MM.1S (cell line): Measurements from ENCODE around the gene LMAN1.

Experiments
- DNase-seq: peaks from one replicate; pipeline ENCODE4 v3.0.0-alpha.2; 2015
- H2AFZ ChIP-seq: fragments of 300-600 bp; sonication (generic); 2 replicates; pipeline ENCODE4 v1.6.0; 2016; ENCODE audit warnings: antibody characterized with exemption, low read length
- H3F3A ChIP-seq: fragments of 300-600 bp; sonication (generic); 2 replicates; pipeline ENCODE4 v1.6.1; 2016; ENCODE audit warnings: mild to moderate bottlenecking, antibody characterized with exemption, low read length, moderate library complexity, mixed read lengths; ENCODE audit not compliant: insufficient read depth
- H3K27ac ChIP-seq: fragments of 300-600 bp; sonication (generic); 2 replicates; pipeline ENCODE4 v1.5.1; 2016; ENCODE audit warnings: mild to moderate bottlenecking, low read length
- H3K27me3 ChIP-seq: fragments of 300-600 bp; sonication (generic); replicated peaks from 2 replicates; pipeline ENCODE4 v1.6.0; 2016; ENCODE audit warnings: low read length; ENCODE audit not compliant: insufficient read depth
- H3K36me3 ChIP-seq: fragments of 300-600 bp; sonication (generic); replicated peaks from 2 replicates; pipeline ENCODE4 v1.6.1; 2016; ENCODE audit warnings: mild to moderate bottlenecking, low read length, mixed read lengths; ENCODE audit not compliant: insufficient read depth
- H3K4me1 ChIP-seq: fragments of 300-600 bp; sonication (generic); 2 replicates; pipeline ENCODE4 v1.6.1; 2016; ENCODE audit warnings: low read length, mixed read lengths
- H3K4me2 ChIP-seq: fragments of 300-600 bp; sonication (generic); 2 replicates; pipeline ENCODE4 v1.6.0; 2016; ENCODE audit warnings: low read depth, low read length
- H3K4me3 ChIP-seq: fragments of 300-600 bp; sonication (generic); 2 replicates; pipeline ENCODE4 v1.5.1; 2016; ENCODE audit warnings: low read length, mixed read lengths
- H3K79me2 ChIP-seq: fragments of 300-600 bp; sonication (generic); 2 replicates; pipeline ENCODE4 v1.6.1; 2016; ENCODE audit warnings: mixed run types, low read length, mixed read lengths
- H3K9ac ChIP-seq: fragments of 300-600 bp; sonication (generic); 2 replicates; pipeline ENCODE4 v1.6.1; 2016; ENCODE audit warnings: low read length, mixed read lengths
- H3K9me2 ChIP-seq: fragments of 300-600 bp; sonication (generic); replicated peaks from 2 replicates; pipeline ENCODE4 v1.6.1; 2016; ENCODE audit warnings: mild to moderate bottlenecking, low read length, mixed read lengths; ENCODE audit not compliant: insufficient read depth
- H3K9me3 ChIP-seq: fragments of 300-600 bp; sonication (generic); replicated peaks from 2 replicates; pipeline ENCODE4 v1.6.1; 2016; ENCODE audit warnings: mild to moderate bottlenecking, low read length, mixed read lengths; ENCODE audit not compliant: insufficient read depth
- H4K20me1 ChIP-seq: fragments of 300-600 bp; sonication (generic); 2 replicates; pipeline ENCODE4 v1.6.1; 2016; ENCODE audit warnings: mild to moderate bottlenecking, low read length, moderate library complexity, mixed read lengths; ENCODE audit not compliant: insufficient read depth
- EZH2 ChIP-seq: fragments of 300-600 bp; sonication (generic); optimal IDR thresholded peaks from 2 replicates; pipeline ENCODE3; 2017; ENCODE audit warnings: low read depth, mild to moderate bottlenecking, antibody characterized with exemption, low read length, mixed read lengths
- EZH2phosphoT487 ChIP-seq: fragments of 300-600 bp; sonication (generic); IDR thresholded peaks from 2 replicates; pipeline ENCODE4 v1.6.1; 2018; ENCODE audit warnings: antibody characterized with exemption, low read length
- TF ChIP-seq, protein P1 (sequence below): fragments of 300-600 bp; sonication (generic); IDR thresholded peaks from 2 replicates; pipeline ENCODE4 v1.5.1; 2016; ENCODE audit warnings: antibody characterized with exemption, low read length, mixed read lengths

Gene LMAN1

DNA sequence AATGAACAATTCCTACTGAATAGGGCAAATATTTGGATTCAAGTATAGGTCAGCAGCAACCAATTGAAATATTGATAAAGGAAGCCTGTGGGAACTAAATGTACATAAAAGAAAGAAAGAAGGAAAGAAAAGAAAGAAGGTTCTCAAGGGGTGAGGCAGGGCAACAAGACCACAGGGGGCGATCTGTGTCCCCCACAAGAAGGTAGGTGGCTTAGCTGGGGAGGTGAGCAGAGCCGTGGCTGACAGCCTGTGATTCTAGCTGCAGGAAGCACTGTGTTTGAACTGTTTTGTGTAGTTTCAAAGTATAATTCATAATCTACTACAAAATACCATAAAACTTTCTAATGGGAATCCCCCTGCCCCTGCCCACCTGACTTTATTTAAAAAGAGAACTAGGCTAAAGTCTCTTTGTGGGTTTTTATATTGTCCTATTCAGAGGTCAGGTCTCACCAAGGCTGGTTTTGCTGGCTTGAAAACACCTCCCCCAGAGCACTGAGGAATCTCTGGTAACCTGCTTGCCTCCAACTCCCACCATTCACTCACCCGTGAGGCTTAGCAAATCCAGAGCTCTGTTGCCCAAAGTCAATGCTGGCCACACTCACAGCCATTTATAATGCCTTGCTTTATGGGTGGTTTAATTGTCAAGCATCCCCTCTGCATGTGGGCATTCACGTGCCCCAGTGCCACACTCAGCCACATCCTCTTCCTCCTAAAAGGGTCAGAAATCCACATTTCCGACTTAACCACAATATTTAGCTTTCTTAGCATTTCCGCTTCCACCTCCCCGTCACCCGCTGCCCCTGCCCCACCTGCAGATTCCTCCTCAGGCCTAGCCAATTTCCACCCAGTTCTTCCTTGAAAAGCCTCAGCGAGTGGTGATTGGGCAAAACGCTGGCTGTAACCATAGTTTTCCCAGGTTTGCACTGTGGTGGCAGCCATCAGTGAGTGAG lies 36.4 kb upstream of the LMAN1 start:
- no peak for TF ChIP-seq EZH2
- TF ChIP-seq, protein P1, sequence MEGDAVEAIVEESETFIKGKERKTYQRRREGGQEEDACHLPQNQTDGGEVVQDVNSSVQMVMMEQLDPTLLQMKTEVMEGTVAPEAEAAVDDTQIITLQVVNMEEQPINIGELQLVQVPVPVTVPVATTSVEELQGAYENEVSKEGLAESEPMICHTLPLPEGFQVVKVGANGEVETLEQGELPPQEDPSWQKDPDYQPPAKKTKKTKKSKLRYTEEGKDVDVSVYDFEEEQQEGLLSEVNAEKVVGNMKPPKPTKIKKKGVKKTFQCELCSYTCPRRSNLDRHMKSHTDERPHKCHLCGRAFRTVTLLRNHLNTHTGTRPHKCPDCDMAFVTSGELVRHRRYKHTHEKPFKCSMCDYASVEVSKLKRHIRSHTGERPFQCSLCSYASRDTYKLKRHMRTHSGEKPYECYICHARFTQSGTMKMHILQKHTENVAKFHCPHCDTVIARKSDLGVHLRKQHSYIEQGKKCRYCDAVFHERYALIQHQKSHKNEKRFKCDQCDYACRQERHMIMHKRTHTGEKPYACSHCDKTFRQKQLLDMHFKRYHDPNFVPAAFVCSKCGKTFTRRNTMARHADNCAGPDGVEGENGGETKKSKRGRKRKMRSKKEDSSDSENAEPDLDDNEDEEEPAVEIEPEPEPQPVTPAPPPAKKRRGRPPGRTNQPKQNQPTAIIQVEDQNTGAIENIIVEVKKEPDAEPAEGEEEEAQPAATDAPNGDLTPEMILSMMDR = no peak
- TF ChIP-seq EZH2phosphoT487 = no peak
- DNase-seq = no peak
- H3K4me1 ChIP-seq = no peaks in the 10 kb centered on the region
- no peaks in the 10 kb centered on the region for H3K36me3 ChIP-seq
- no peaks in the 10 kb centered on the region for H3K9me3 ChIP-seq
- H3K27ac ChIP-seq = no peak overlapping the region
- no peaks in the 10 kb centered on the region for H4K20me1 ChIP-seq
- no peaks in the 10 kb centered on the region for H3K79me2 ChIP-seq
- H3K4me2 ChIP-seq = no peak overlapping the region
- no peaks in the 10 kb centered on the region for H3K9me2 ChIP-seq
- H3F3A ChIP-seq = no peaks in the 10 kb centered on the region
- H3K9ac ChIP-seq = no peak overlapping the region
- no peaks in the 10 kb centered on the region for H3K27me3 ChIP-seq
- H3K4me3 ChIP-seq = no peak overlapping the region
- no peak overlapping the region for H2AFZ ChIP-seq

DNA sequence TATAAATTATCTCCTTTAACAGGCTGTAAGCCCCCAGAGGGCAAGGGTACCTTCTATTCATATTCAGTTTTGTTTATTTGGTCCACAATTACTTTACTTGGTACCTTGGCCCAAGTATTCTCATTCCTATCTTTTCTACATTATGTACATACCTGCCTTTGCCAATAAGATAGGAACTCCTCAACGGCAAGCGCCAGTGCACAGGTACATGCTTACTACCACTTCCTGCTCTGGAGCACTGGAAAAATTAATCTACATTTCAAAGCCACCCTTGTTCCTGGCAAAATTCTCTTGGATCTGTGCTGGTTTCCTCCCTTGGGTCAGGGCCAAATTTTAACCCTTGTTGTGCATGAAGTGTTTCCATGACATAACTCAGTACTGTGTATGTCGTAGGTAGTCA lies 34.3 kb upstream of the LMAN1 start:
- Histone ChIP-seq H3K4me1 (no peaks in the 10 kb centered on the region), H3K27me3 (no peaks in the 10 kb centered on the region), H3K79me2 (no peaks in the 10 kb centered on the region), H3K9me3 (no peaks in the 10 kb centered on the region), H3K27ac (no peak overlapping the region), H3K9ac (no peak overlapping the region), H3F3A (no peaks in the 10 kb centered on the region), H4K20me1 (no peaks in the 10 kb centered on the region), H3K36me3 (no peaks in the 10 kb centered on the region), H3K4me3 (no peak overlapping the region), H2AFZ (no peak overlapping the region), H3K9me2 (no peaks in the 10 kb centered on the region), H3K4me2 (no peak overlapping the region)
- no peak for TF ChIP-seq EZH2phosphoT487
- TF ChIP-seq EZH2 = no peak
- DNase-seq = no peak

DNA sequence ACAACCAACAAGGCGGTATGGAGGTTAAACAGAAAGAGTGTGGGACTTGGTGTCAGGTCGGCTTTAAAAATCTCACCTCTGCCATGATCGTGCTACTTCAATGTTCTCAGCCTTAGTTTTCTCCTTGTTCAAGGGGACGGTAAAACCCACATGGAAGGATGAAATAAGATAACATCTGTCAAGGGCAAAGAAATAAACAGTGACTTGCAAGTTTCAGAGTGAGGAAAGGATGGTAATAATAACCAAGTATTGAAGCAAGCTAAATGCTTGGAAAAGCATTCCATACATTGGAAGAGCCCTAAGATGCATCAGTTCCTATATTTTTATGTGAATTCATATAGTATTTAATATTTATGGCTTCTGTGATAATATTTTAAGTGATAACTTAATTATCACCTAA lies 29.8 kb upstream of the LMAN1 start:
- Histone ChIP-seq H4K20me1 (no peaks in the 10 kb centered on the region), H3K9ac (no peak overlapping the region), H3K9me2 (no peaks in the 10 kb centered on the region), H3K27me3 (no peaks in the 10 kb centered on the region), H3K9me3 (no peaks in the 10 kb centered on the region), H3K36me3 (no peaks in the 10 kb centered on the region), H3F3A (no peaks in the 10 kb centered on the region), H3K79me2 (no peaks in the 10 kb centered on the region), H3K4me1 (no peaks in the 10 kb centered on the region), H3K4me3 (no peak overlapping the region), H2AFZ (no peak overlapping the region), H3K27ac (no peak overlapping the region), H3K4me2 (no peak overlapping the region)
- no peak for DNase-seq
- TF ChIP-seq, protein P1 = no peak
- no peak for TF ChIP-seq EZH2phosphoT487
- no peak for TF ChIP-seq EZH2
